CD4-positive, CD25-positive, alpha-beta regulatory T cell (primary cell): ENCODE results near the gene RHOT2. TPM values are rescaled to one million over a fixed set of nuclear protein-coding genes. Genes with fewer than 3 reads are reported as not detected.
A peak's percentile ranks its signal among the peaks of the same experiment; 100 is the strongest.

Experiments used
- ATAC-seq, 2 donors: fragments of 150-1000 bp; cut with Tn5 transposase; one replicate each; pipeline ENCODE4 v1.10.0; 2021; ENCODE audit warnings: low read depth in 2 of 2, moderate number of reproducible peaks in 2 of 2, moderate library complexity in 1 of 2
- DNase-seq, 3 donors: peaks; one replicate each; pipeline versions ENCODE4 v3.0.0 to v3.0.0-alpha.2; 2012 to 2022; ENCODE audit warnings: mixed read lengths in 1 of 3
- H3K27ac ChIP-seq: one replicate; pipeline ENCODE4 v1.7.0; 2013; ENCODE audit warnings: mild to moderate bottlenecking, low read length; ENCODE audit not compliant: insufficient read depth, poor library complexity, severe bottlenecking
- H3K27me3 ChIP-seq: one replicate; pipeline ENCODE4 v1.7.0; 2013; ENCODE audit warnings: low read length; ENCODE audit not compliant: control insufficient read depth, insufficient read depth
- H3K36me3 ChIP-seq: one replicate; pipeline ENCODE4 v1.7.0; 2013; ENCODE audit warnings: mild to moderate bottlenecking, low read length, moderate library complexity; ENCODE audit not compliant: control insufficient read depth, insufficient read depth
- H3K4me1 ChIP-seq: 2 replicates; pipeline ENCODE4 v1.7.0; 2013; ENCODE audit warnings: mild to moderate bottlenecking, low read length; ENCODE audit not compliant: insufficient read depth, control insufficient read depth, poor library complexity, severe bottlenecking
- H3K4me3 ChIP-seq: one replicate; pipeline ENCODE4 v1.7.0; 2013; ENCODE audit warnings: low read depth, mild to moderate bottlenecking, low read length, moderate library complexity
- H3K9me3 ChIP-seq, 2 experiments: 1 replicate in 1 of 2; 2 replicates in 1 of 2; pipeline ENCODE4 v1.7.0; 2013; ENCODE audit warnings: low read length in 2 of 2, mild to moderate bottlenecking in 1 of 2, moderate library complexity in 1 of 2; ENCODE audit not compliant: control insufficient read depth in 2 of 2
- H3K27ac Mint-ChIP-seq, 3 donors: one replicate each; pipeline ENCODE4 v1.8.0; 2020 to 2022; ENCODE audit warnings: mild to moderate bottlenecking in 3 of 3, mixed read lengths in 3 of 3, moderate library complexity in 2 of 3
- H3K27me3 Mint-ChIP-seq: one replicate; pipeline ENCODE4 v1.8.0; 2022; ENCODE audit warnings: mild to moderate bottlenecking, mixed read lengths
- H3K36me3 Mint-ChIP-seq: one replicate; pipeline ENCODE4 v1.8.0; 2020; ENCODE audit warnings: mixed read lengths
- H3K4me1 Mint-ChIP-seq, 4 donors: one replicate each; pipeline ENCODE4 v1.8.0; 2020 to 2022; ENCODE audit warnings: mixed read lengths in 4 of 4, mild to moderate bottlenecking in 1 of 4
- H3K4me3 Mint-ChIP-seq, 4 donors: one replicate each; pipeline ENCODE4 v1.8.0; 2020 to 2022; ENCODE audit warnings: mild to moderate bottlenecking in 4 of 4, mixed read lengths in 4 of 4, moderate library complexity in 3 of 4
- H3K9me3 Mint-ChIP-seq, 7 donors: one replicate each; pipeline ENCODE4 v1.8.0; 2020 to 2022; ENCODE audit warnings: mixed read lengths in 7 of 7, mild to moderate bottlenecking in 3 of 7, moderate library complexity in 2 of 7
- polyA plus RNA-seq, 4 donors: library from polyadenylated mRNA; unstranded; fragments of 300-500 nt; fragmentation: Illumina TruSeq; gene quantifications; one replicate each; pipeline ENCODE4 v1.2.3, GENCODE V29; 2021
- total RNA-seq: library from RNA; stranded (reverse); gene quantifications from one replicate; pipeline ENCODE4 v1.2.3, GENCODE V29; 2022

RHOT2 gene
- total and polyA plus RNA-seq, 5 donors from 2014 or later = 34.3 to 212 (median 41.8) TPM

GRCh38 chr16:635573-636205 is 32.2 kb upstream of the RHOT2 start:
- no peak for ATAC-seq
- H3K4me1 Mint-ChIP-seq = peaks cover 0 to 12% (median 4%) of the 10 kb centered on the region in 4 donors
- H3K27ac Mint-ChIP-seq = no peak overlapping the region

GRCh38 chr16:636206-637080 is 31.5 kb upstream of the RHOT2 start, which contains the start of gene METTL26:
TSS of gene METTL26 (minus strand) at chr16:636305. CDS start at chr16:636290, 15 bp downstream.
- H3K27ac Mint-ChIP-seq = peak within 1 kb of the TSS; percentile 96 to 99 (median 98)
- peaks cover 8% of the 10 kb centered on the region for H3K27me3 Mint-ChIP-seq
- no peaks in the 10 kb centered on the region for H3K36me3 Mint-ChIP-seq
- H3K4me3 Mint-ChIP-seq = peak within 1 kb of the TSS; percentile 97 to 100 (median 98)
- peak within 1 kb of the TSS; percentile 78 for H3K4me3 ChIP-seq
- peaks cover 0 to 3% (median 0%) of the 10 kb centered on the region in 7 donors for H3K9me3 Mint-ChIP-seq
- no peaks in the 10 kb centered on the region for H3K27me3 ChIP-seq
- peaks cover 0 to 4% of the 10 kb centered on the region in 2 experiments for H3K9me3 ChIP-seq
- H3K27ac ChIP-seq = peak within 1 kb of the TSS; percentile 82
- DNase-seq (peak; percentile 90 to 96 (median 93)), ATAC-seq (peak; percentile 88 to 89)
- H3K36me3 ChIP-seq = no peaks in the 10 kb centered on the region
- peaks cover 24% of the 10 kb centered on the region for H3K4me1 ChIP-seq
- H3K4me1 Mint-ChIP-seq = peaks cover 0 to 12% (median 4%) of the 10 kb centered on the region in 4 donors

More at GRCh38 chr16:635573-636205, 32.2 kb upstream of the RHOT2 start:
- peaks cover 0 to 3% (median 0%) of the 10 kb centered on the region in 7 donors for H3K9me3 Mint-ChIP-seq
- peak overlapping the region; percentile 78 for H3K4me3 ChIP-seq
- DNase-seq = no peak
- no peak overlapping the region for H3K27ac ChIP-seq
- H3K9me3 ChIP-seq = peaks cover 0 to 4% of the 10 kb centered on the region in 2 experiments
- no peaks in the 10 kb centered on the region for H3K36me3 ChIP-seq
- H3K4me3 Mint-ChIP-seq = peak overlapping the region; percentile 97 to 100 (median 98)
- no peaks in the 10 kb centered on the region for H3K36me3 Mint-ChIP-seq
- no peaks in the 10 kb centered on the region for H3K27me3 ChIP-seq
- peaks cover 21% of the 10 kb centered on the region for H3K4me1 ChIP-seq
- peaks cover 8% of the 10 kb centered on the region for H3K27me3 Mint-ChIP-seq

- Histone ChIP-seq H3K36me3 (no peaks in the 10 kb centered on the region), H3K27me3 (no peaks in the 10 kb centered on the region), H3K9me3 (peaks cover 0 to 4% of the 10 kb centered on the region in 2 experiments), H3K27ac (peak overlapping the region; percentile 82), H3K4me1 (peaks cover 30% of the 10 kb centered on the region), H3K4me3 (no peak overlapping the region)
- Mint-ChIP-seq H3K36me3 (no peaks in the 10 kb centered on the region), H3K27me3 (peaks cover 8% of the 10 kb centered on the region), H3K4me3 (peak overlapping the region; percentile 97 to 100 (median 98)), H3K9me3 (peaks cover 0 to 3% (median 0%) of the 10 kb centered on the region in 7 donors), H3K27ac (peak overlapping the region in 2 of 3 donors; percentile 96 to 99), H3K4me1 (peaks cover 0 to 12% (median 4%) of the 10 kb centered on the region in 4 donors)
- DNase-seq = peak in 2 of 3 donors; percentile 81 to 87
- ATAC-seq = peak; percentile 58 to 59
These were observed 30.6 kb upstream of the RHOT2 start for GRCh38 chr16:637081-638018.

- Histone ChIP-seq H3K36me3 (no peaks in the 10 kb centered on the region), H3K4me3 (no peak overlapping the region), H3K9me3 (peaks cover 0 to 4% of the 10 kb centered on the region in 2 experiments), H3K4me1 (peaks cover 37% of the 10 kb centered on the region), H3K27ac (no peak overlapping the region), H3K27me3 (no peaks in the 10 kb centered on the region)
- H3K4me3 Mint-ChIP-seq = peak overlapping the region; percentile 11 to 77 (median 70)
- peaks cover 0 to 3% (median 0%) of the 10 kb centered on the region in 7 donors for H3K9me3 Mint-ChIP-seq
- H3K27me3 Mint-ChIP-seq = peaks cover 8% of the 10 kb centered on the region
- no peaks in the 10 kb centered on the region for H3K36me3 Mint-ChIP-seq
- no peak for DNase-seq
- peaks cover 0 to 17% (median 4%) of the 10 kb centered on the region in 4 donors for H3K4me1 Mint-ChIP-seq
- no peak for ATAC-seq
- H3K27ac Mint-ChIP-seq = peak overlapping the region in 1 of 3 donors; percentile 14
These were observed 29.8 kb upstream of the RHOT2 start for GRCh38 chr16:638034-638543.

- peaks cover 8% of the 10 kb centered on the region for H3K27me3 Mint-ChIP-seq
- ATAC-seq = no peak
- H3K4me3 ChIP-seq = no peak overlapping the region
- H3K27ac ChIP-seq = no peak overlapping the region
- H3K4me1 Mint-ChIP-seq = peaks cover 0 to 20% (median 4%) of the 10 kb centered on the region in 4 donors
- H3K4me1 ChIP-seq = peaks cover 38% of the 10 kb centered on the region
- H3K36me3 Mint-ChIP-seq = no peaks in the 10 kb centered on the region
- no peaks in the 10 kb centered on the region for H3K27me3 ChIP-seq
- peak overlapping the region; percentile 4 to 77 (median 41) for H3K4me3 Mint-ChIP-seq
- H3K9me3 ChIP-seq = peaks cover 0 to 4% of the 10 kb centered on the region in 2 experiments
- no peaks in the 10 kb centered on the region for H3K36me3 ChIP-seq
- peaks cover 0 to 3% (median 0%) of the 10 kb centered on the region in 7 donors for H3K9me3 Mint-ChIP-seq
- H3K27ac Mint-ChIP-seq = peak overlapping the region in 2 of 3 donors; percentile 73 to 86
- DNase-seq = no peak
These were observed 29.1 kb upstream of the RHOT2 start for GRCh38 chr16:638836-639235.

- H3K36me3 Mint-ChIP-seq = no peaks in the 10 kb centered on the region
- no peak overlapping the region for H3K4me3 ChIP-seq
- peaks cover 29% of the 10 kb centered on the region for H3K4me1 ChIP-seq
- H3K9me3 Mint-ChIP-seq = peaks cover 0 to 3% (median 0%) of the 10 kb centered on the region in 7 donors
- peaks cover 8% of the 10 kb centered on the region for H3K27me3 Mint-ChIP-seq
- peak overlapping the region in 2 of 4 donors; percentile 58 to 62 for H3K4me3 Mint-ChIP-seq
- no peak overlapping the region for H3K27ac Mint-ChIP-seq
- no peak overlapping the region for H3K27ac ChIP-seq
- H3K27me3 ChIP-seq = no peaks in the 10 kb centered on the region
- no peak for ATAC-seq
- DNase-seq = no peak
- H3K9me3 ChIP-seq = peaks cover 0 to 4% of the 10 kb centered on the region in 2 experiments
- H3K36me3 ChIP-seq = no peaks in the 10 kb centered on the region
- H3K4me1 Mint-ChIP-seq = peaks cover 0 to 27% (median 4%) of the 10 kb centered on the region in 4 donors
These were observed 27.3 kb upstream of the RHOT2 start for GRCh38 chr16:640614-641013.
